Transverse colon (tissue), 4 donors: ENCODE measurements around the gene LRRC7. TPM values are rescaled to one million over a fixed set of nuclear protein-coding genes. Genes with fewer than 3 reads are reported as not detected.

Experiments
- DNase-seq: peaks from one replicate; pipeline ENCODE4 v3.0.0-alpha.2; 2019
- H3K27ac ChIP-seq, 4 donors: fragments of 200-600 bp; sonication (generic); 2 replicates each; pipeline ENCODE4 v1.5.1; 2016 to 2018; ENCODE audit warnings: inconsistent platforms in 4 of 4
- H3K27me3 ChIP-seq: fragments of 200-600 bp; sonication (generic); 2 replicates; pipeline ENCODE4 v1.5.1; 2017; ENCODE audit warnings: inconsistent platforms
- H3K36me3 ChIP-seq, 4 donors: fragments of 200-600 bp; sonication (generic); 2 replicates each; pipeline ENCODE4 v1.5.1; 2017 to 2019; ENCODE audit warnings: inconsistent platforms in 4 of 4
- H3K4me1 ChIP-seq, 4 donors: fragments of 200-600 bp; sonication (generic); 2 replicates each; pipeline ENCODE4 v1.5.1; 2017 to 2020; ENCODE audit warnings: inconsistent platforms in 4 of 4
- H3K4me3 ChIP-seq, 4 donors: fragments of 200-600 bp; sonication (generic); 1 replicate in 1 of 4; 2 replicates in 3 of 4; pipeline versions ENCODE4 v1.5.1 to v1.6.1; 2017 to 2019; ENCODE audit warnings: inconsistent platforms in 4 of 4
- H3K9me3 ChIP-seq, 2 donors: fragments of 200-600 bp; sonication (generic); 2 replicates each; pipeline ENCODE4 v1.5.1; 2017 to 2019; ENCODE audit warnings: inconsistent platforms in 2 of 2
- EP300 ChIP-seq: sonication (generic); formaldehyde crosslinking; IDR thresholded peaks from one replicate; pipeline ENCODE4 v1.6.1; 2017; ENCODE audit warnings: antibody characterized with exemption, low read depth
- POLR2A ChIP-seq: fragments of 450-650 bp; IDR thresholded peaks from one replicate; pipeline ENCODE4 v1.6.1; 2016; ENCODE audit warnings: antibody characterized with exemption, mild to moderate bottlenecking, moderate library complexity
- POLR2AphosphoS5 ChIP-seq, 3 donors: sonication (generic); formaldehyde crosslinking; IDR thresholded peaks; one replicate each; pipeline ENCODE4 v1.6.1; 2016; ENCODE audit warnings: antibody characterized with exemption in 3 of 3
- WGBS, 2 donors: methylation state at CpG; one replicate each; pipeline ENCODE4 v1.1.5; 2018; ENCODE audit warnings: low coverage in 1 of 2; 5-methylcytosine and 5-hydroxymethylcytosine counted together
- in situ Hi-C, 4 donors: fragments of 200-750 bp; cut with MboI; loops; one replicate each; pipeline versions ENCODE4 v1.15.0 to v1.15.1; 2017; ENCODE audit warnings: low sequenced_read_pairs in 3 of 4, low pct_ligation_motif_present in 1 of 4, low pct_unique_long_range_greater_than_20kb in 1 of 4
- intact Hi-C: fragments of 100-400 bp; cut with DNase I; formaldehyde crosslinking; loops from one replicate; pipeline ENCODE4 v1.15.1; 2023; ENCODE audit warnings: low total_unique reads
- total RNA-seq, 4 donors: library from RNA; depleted of rRNA; stranded (reverse); fragments of >200 nt; gene quantifications; one replicate each; pipeline ENCODE4 v1.1.0, GENCODE V29; 2016
- TF ChIP-seq, protein P1 (sequence below), 5 experiments: fragments of 200-600 bp in 3 of 5; fragments of 450-650 bp in 2 of 5; sonication (generic) in 3 of 5; IDR thresholded peaks; 1 replicate in 2 of 5; 2 replicates in 3 of 5; pipeline ENCODE4 v1.5.1; 2016 to 2017; ENCODE audit warnings: antibody characterized with exemption in 5 of 5, inconsistent platforms in 3 of 5, mild to moderate bottlenecking in 2 of 5, moderate library complexity in 1 of 5

Gene LRRC7
- total RNA-seq, 4 donors from 2014 or later = 0.32 to 1.1 TPM; not detected in 2

DNA sequence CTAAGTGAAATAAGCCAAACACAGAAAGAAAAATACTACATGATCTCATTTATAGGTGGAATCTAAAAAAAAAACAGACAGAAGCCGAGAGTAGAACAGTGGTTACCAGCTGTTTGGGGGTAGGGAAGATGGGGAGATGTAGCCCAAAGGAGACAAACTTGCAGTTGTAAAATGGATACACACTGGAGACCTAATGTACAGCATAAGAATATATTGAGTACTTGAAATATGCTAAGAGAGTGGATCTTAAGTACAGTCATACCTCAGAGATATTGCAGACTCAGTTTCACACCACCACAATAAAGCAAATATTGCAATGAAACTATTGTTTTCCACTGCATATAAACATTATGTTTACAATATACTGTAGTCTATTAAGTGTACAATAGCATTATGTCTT, 320.9 kb downstream of the LRRC7 start:
- Histone ChIP-seq H3K4me3 (no peak overlapping the region), H3K27me3 (no peaks in the 10 kb centered on the region), H3K27ac (no peak overlapping the region), H3K36me3 (no peaks in the 10 kb centered on the region), H3K4me1 (no peaks in the 10 kb centered on the region), H3K9me3 (peaks cover 0 to 8% of the 10 kb centered on the region in 2 donors)
- no peak for DNase-seq
- TF ChIP-seq, protein P1, sequence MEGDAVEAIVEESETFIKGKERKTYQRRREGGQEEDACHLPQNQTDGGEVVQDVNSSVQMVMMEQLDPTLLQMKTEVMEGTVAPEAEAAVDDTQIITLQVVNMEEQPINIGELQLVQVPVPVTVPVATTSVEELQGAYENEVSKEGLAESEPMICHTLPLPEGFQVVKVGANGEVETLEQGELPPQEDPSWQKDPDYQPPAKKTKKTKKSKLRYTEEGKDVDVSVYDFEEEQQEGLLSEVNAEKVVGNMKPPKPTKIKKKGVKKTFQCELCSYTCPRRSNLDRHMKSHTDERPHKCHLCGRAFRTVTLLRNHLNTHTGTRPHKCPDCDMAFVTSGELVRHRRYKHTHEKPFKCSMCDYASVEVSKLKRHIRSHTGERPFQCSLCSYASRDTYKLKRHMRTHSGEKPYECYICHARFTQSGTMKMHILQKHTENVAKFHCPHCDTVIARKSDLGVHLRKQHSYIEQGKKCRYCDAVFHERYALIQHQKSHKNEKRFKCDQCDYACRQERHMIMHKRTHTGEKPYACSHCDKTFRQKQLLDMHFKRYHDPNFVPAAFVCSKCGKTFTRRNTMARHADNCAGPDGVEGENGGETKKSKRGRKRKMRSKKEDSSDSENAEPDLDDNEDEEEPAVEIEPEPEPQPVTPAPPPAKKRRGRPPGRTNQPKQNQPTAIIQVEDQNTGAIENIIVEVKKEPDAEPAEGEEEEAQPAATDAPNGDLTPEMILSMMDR (IDR thresholded peaks at IDR 0.05) = no peak
- intact Hi-C loops = no loop called here
- in situ Hi-C loops = no loop called here
- WGBS, 2 donors = 69 to 91% methylated on average over 1 of the region's 1 CpG

DNA sequence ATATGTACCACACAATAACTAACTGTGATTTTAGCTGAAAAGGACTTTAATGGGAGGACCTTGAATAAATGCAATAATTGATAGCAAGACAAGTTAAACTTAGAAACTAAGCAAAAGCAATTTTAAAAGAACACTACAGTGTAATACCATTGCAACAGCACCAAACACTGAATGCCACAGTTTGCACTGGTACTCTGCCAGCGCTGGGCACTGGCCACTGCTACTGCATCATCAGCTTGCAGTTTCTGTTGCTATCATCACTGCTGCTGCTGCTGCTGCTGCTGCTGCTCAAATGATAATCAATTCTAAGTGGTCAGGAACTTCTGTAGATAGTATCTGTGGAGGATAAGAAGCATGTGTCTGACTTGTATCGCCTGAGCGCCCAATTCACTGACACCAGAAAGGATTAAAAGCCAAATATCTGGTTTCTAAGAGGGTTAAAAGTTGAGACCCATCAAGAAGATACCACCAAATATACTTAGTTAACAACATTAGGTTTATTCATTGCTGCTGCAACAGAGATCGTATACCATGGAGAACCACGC, 330.8 kb downstream of the LRRC7 start:
- intact Hi-C loops (no loop called here), in situ Hi-C loops (no loop called here)
- Histone ChIP-seq H3K36me3 (no peaks in the 10 kb centered on the region), H3K27me3 (no peaks in the 10 kb centered on the region), H3K4me1 (no peaks in the 10 kb centered on the region), H3K9me3 (no peaks in the 10 kb centered on the region), H3K27ac (no peak overlapping the region), H3K4me3 (no peak overlapping the region)
- no peak for DNase-seq
- 72 to 92% methylated on average over 4 to 5 of the region's 5 CpGs for WGBS, 2 donors
- no peak for TF ChIP-seq EP300
- no peak for TF ChIP-seq POLR2AphosphoS5 (IDR thresholded peaks at IDR 0.05)
- TF ChIP-seq, protein P1 (IDR thresholded peaks at IDR 0.05) = no peak
- TF ChIP-seq POLR2A = no peak

DNA sequence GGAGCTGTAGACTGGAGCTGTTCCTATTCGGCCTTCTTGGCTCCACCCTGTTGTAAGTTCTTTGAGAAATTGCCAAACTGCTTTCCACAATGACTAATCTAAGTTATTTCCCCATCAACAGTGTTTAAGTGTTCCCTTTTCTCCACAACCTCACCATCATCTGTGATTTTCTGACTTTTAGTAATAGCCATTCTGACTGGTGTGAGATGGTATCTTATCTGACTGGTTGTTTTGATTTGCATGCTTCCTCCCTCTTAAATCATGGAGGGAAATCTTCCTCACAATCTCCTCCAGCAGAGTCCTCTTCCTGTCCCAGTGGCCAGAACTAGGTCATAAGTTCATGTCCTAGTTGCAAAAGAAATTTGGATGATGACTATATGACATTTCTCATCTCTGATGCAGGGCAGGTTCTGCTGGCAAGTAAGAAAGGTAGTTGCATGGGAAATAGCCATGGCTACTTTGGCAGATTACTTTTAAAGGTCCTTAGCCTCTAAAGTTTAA, 343.6 kb downstream of the LRRC7 start:
- in situ Hi-C loops = no loop called here
- peaks cover 0 to 13% (median 0%) of the 10 kb centered on the region in 4 donors for H3K4me1 ChIP-seq
- no peak overlapping the region for H3K4me3 ChIP-seq
- 13 to 40% methylated on average over 1 of the region's 1 CpG for WGBS, 2 donors
- no peak for DNase-seq
- no peaks in the 10 kb centered on the region for H3K27me3 ChIP-seq
- intact Hi-C loops = no loop called here
- no peaks in the 10 kb centered on the region for H3K9me3 ChIP-seq
- no peak for TF ChIP-seq POLR2AphosphoS5 (IDR thresholded peaks at IDR 0.05)
- no peak for TF ChIP-seq EP300
- TF ChIP-seq, protein P1 (IDR thresholded peaks at IDR 0.05) = no peak
- TF ChIP-seq POLR2A = no peak
- H3K36me3 ChIP-seq = no peaks in the 10 kb centered on the region
- H3K27ac ChIP-seq = no peak overlapping the region

DNA sequence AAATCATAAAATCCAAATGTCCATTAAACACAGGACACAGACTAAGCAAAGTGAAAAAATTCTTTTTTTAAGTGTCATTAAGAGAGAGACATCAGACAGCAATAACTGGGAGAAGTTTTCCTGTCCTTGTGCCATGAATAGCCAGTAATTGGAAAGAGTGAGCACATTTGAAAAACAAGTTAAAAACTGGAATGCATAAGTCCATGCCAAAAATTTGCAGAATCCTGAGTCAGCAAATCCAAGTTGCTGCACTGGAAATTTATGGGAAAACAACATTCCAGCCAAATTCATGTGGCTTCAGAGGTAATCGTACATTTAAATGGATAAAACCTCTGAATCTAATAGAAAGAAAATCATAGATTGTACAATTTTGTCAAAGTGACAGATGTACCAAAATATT, 346.3 kb downstream of the LRRC7 start:
- DNase-seq = no peak
- in situ Hi-C loops = no loop called here

More for the DNA sequence above, 346.3 kb downstream of the LRRC7 start:
- no peaks in the 10 kb centered on the region for H3K36me3 ChIP-seq
- peak overlapping the region in 1 of 4 donors; percentile 10 for H3K27ac ChIP-seq
- peaks cover 0 to 13% (median 0%) of the 10 kb centered on the region in 4 donors for H3K4me1 ChIP-seq
- TF ChIP-seq POLR2A (no peak), POLR2AphosphoS5 (IDR thresholded peaks at IDR 0.05) (no peak)
- no peaks in the 10 kb centered on the region for H3K9me3 ChIP-seq
- WGBS, 2 donors = 42 to 78% methylated on average over 1 of the region's 1 CpG
- H3K4me3 ChIP-seq = no peak overlapping the region
- H3K27me3 ChIP-seq = no peaks in the 10 kb centered on the region
- intact Hi-C loops = no loop called here
